Fibroblast of skin of scalp (primary cell): ENCODE measurements around the gene LENEP. TPM values are rescaled to one million over a fixed set of nuclear protein-coding genes. Genes with fewer than 3 reads are reported as not detected.

ENCODE experiments used
- DNase-seq: peaks from one replicate; pipeline ENCODE4 v3.0.0-alpha.2; 2013
- polyA plus RNA-seq, 2 experiments: library from polyadenylated mRNA; unstranded; fragments of 120-200 nt; gene quantifications; one replicate each; pipeline ENCODE4 v1.2.1, GENCODE V29; 2013; ENCODE audit not compliant: insufficient read length in 2 of 2

LENEP gene
- not detected for polyA plus RNA-seq (2013, experiment 1 of 2; ENCODE audit: insufficient read length)
- polyA plus RNA-seq (2013, experiment 2 of 2; ENCODE audit: insufficient read length): not detected

DNA sequence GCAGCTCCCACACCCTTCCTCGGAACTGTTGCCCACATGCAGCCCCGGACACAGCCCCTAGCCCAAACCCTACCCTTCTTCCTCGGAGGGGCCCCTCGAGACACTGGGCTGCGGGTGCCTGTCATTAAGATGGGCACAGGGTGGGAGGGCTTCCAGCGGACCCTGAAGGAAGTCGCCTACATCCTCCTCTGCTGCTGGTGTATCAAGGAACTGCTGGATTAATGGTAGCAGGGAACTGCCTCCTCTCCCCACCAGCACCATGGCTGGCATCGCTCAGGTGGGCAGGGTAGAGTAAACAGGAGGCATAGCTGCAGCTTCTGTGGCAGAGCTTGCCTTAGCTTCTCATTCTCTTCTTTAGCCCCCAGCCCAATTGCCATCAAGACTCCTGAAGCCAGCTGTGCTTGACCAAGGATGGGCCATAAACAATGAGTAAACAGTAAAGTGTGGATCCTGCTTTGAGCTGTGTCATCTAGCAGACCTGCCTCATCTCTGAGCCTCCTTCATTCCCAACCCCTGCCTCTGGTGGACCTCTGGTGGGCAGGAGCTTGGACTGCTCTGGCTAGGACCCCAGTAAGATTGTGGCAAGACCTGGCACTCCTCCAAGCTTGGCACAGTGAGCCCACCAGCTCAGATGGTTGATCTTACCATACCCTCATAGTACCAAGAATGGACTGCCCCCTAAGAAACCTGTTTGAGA is at the start of gene LENEP:
Gene LENEP (plus strand): TSS at position 15 of the 697 bp plus-strand sequence. CDS start 22 bp downstream, at position 37.
- DNase-seq: no peak

GRCh38 chr1:154943649-154944400 is 49.6 kb upstream of the LENEP start:
- DNase-seq: peak; percentile 28

- no peak for DNase-seq
Observed at GRCh38 chr1:154944401-154945159, 48.8 kb upstream of the LENEP start.

- no peak for DNase-seq
Observed at GRCh38 chr1:154945160-154945961, 48.0 kb upstream of the LENEP start.

DNA sequence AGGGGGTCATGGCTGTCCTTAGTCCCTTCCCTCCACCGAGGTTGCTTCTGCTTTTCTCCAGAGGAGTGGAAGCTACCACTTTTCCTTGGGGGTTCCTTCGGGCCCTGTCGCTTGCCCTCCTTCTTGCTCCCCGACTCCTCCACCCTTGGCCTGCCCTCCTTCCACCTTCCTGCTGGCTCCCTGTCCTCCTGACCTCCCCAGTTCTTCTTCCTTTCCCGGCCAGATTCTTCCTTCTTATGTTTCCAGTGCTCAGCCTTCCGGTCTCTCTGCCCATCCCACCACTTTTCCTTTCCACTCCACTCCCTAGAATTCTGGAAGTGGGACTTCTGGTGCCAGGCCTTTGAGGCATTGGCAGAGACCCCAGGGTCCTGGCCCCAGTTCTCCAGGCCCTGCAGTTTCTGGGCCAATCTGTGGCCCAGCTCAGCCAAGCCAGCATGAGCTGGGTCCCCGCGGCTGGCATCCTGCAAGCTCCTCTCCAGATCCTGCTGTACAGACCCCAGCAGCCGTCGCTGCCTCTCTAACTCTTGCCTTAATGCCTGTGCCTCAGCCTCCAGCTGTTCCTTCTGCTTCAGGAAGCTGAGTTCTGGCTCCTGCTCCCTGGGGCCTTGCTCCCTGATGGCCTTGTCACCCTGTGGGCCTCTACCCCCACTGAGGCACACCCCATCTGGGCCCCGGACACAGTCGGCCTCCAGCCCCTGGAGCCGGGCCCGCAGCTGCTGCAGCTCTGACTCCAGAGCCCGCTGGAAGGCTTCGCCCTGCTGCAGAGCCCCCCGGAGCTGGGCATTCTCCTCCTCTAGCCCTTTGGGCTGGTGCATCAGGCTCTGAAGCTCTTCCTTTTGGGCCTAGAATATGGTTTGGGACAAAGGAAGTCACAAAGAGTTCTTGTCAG is 47.2 kb upstream of the LENEP start:
- no peak for DNase-seq

- DNase-seq: no peak
Observed at GRCh38 chr1:154948079-154948478, 45.3 kb upstream of the LENEP start.

GRCh38 chr1:154951901-154952657 is 41.3 kb upstream of the LENEP start:
- DNase-seq: no peak

DNA sequence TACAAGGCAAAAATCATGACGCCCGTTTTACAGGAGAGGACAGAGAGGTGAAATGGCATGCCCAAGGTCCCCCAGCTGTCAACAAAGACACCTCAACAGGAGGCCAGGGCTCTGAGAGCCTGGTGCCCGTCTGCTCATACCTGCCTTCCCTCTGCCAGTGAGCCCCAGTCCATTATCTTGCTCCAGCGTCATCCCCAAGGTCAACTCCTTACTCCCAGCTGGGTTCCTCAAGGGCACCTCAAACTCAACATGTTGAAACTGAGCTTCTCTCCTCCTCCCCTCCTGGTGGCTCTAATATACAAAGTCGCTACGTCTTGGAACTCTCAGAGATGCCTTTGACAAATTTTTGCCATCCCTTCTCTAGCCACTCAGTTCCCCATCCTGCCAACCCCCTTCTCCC is 40.7 kb upstream of the LENEP start:
- DNase-seq: no peak

GRCh38 chr1:154953611-154954038 is 39.8 kb upstream of the LENEP start:
- no peak for DNase-seq

GRCh38 chr1:154954541-154954940 is 38.8 kb upstream of the LENEP start:
- DNase-seq: no peak

- peak; percentile 44 for DNase-seq
Observed at GRCh38 chr1:154955039-154955717, 38.2 kb upstream of the LENEP start.

GRCh38 chr1:154955718-154956543 is 37.5 kb upstream of the LENEP start, which contains the start of gene PBXIP1:
TSS of gene PBXIP1 (minus strand) at chr1:154956099. CDS start at chr1:154953721, 2,378 bp downstream.
- DNase-seq: peak; percentile 89

DNA sequence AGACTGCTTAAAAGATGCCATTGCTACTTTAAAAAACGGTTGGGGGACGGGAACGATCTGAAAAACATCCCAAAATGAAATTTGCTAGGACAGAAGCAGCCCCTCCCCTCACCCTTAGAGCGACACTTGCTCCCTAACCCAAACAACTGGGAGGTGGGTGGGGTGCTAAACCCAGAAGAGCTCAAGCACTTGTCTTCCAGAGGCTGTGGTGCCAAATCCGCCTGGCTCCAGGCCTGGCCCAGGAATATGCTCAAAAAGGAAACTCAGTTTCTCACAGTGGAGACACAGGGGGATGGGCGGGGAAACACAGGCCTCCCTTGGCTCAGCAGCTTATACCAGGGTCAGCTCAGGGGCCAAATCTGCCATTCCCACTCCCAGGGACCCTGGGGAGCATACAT is 36.8 kb upstream of the LENEP start:
- DNase-seq: no peak

DNA sequence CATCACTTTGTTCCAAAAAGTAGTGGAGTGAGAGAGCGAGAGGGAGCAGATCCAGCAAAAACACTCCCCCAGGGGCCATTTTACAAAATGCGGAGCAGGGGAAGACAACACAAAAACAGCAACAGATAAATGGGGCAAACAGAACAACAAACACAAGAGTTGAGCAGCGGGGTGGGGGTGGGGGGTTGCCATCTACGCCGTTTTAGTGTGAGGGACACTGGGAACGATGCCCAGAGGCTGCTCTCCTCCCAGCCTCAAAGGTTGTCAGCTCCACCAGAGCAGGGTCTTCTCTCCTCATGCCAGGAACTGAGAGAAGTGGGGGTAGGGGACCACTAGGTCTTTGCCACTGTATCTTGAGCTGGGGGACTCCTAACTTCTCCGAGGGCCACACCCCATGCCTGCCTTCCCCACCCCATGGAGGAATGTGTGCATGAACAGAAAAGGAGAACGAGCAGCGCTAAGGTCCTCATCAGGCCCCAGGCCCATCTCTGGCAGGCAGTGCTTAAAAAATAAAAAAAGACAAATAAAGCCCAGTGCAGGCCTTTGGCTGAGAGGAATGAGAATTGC is 36.2 kb upstream of the LENEP start:
- DNase-seq: no peak

DNA sequence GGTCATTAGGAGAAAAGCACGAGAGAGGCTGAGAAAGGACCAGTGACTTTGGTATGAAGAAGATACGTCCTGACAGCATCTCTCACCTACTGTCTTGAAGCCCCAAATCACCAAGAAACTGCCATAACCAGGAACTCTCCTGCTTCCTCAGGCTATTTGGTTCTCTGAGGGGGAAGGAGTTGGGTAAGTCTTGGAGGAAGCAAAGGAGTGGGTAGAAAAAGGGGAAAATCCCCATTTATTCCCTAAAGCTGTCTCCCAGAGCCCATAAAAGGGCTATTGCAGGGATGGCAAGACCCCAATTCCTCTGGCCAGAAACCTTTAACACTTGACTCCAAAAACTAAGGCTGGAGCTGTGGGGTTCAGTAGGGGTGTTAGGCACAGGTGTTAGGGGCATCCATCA is 35.4 kb upstream of the LENEP start:
- no peak for DNase-seq

- DNase-seq: no peak
Observed at GRCh38 chr1:154958681-154959425, 34.5 kb upstream of the LENEP start.

DNA sequence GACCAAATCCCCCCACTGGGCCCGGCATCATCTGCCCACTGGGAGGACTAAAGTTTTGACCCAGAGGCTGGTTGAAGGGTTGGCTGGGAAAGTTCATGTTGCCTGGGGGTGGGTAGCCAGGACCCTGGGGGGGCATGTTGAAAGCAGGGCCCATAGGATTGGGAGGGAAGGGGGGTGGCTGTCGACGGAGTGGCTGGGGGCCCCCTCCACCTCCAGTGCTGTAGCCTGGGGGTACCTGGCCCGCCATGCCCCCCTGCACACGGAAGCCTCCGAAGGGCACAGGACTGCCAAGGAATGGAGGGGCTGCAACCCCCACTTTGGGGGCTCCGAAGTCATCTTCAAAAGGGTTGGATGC is 34.0 kb upstream of the LENEP start:
- DNase-seq: no peak
